ENCODE measurements around the gene KLHL22. TPM values are rescaled to one million over a fixed set of nuclear protein-coding genes. Genes with fewer than 3 reads are reported as not detected.
"Not testable (repeated sequence)": the region's sequence is repeated elsewhere in the genome, so short reads cannot be mapped to it uniquely, and the experiment has no call there.

KLHL22 gene
- total RNA-seq, 1 donor from 2014 or later = 28.1 TPM

GRCh38 chr22:20466659-20467379 is 28.8 kb downstream of the KLHL22 start:
- DNase-seq = no peak

- DNase-seq = no peak
These were observed 29.9 kb downstream of the KLHL22 start for GRCh38 chr22:20465759-20466077.

GRCh38 chr22:20464912-20465758 is 30.5 kb downstream of the KLHL22 start:
- no peak for DNase-seq

DNA sequence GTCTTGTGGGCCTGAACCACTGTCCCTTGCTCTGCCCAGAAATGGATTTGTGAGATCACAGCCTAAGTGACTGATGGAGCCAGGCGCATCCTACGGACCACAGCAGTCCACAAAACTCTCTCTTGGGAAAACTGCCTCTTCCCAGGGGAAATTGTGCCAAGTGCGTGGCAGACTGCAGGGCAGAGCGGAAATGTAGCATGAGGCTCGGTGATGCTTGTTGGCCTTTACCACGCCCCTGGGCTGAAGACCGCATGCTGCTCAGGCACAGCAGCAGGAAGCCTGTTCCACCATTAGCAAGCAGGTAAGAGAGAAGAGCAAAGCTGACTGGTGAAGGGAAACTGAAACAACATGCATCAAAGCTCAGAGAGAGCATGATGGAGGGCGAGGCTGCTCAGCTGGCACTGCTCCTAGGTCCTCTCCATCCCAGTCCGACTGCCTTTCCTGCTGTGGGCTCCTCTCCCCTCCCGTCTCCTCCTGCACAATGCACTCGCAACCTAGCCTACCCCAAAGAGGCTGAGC is 31.4 kb downstream of the KLHL22 start:
- no peak for DNase-seq

DNA sequence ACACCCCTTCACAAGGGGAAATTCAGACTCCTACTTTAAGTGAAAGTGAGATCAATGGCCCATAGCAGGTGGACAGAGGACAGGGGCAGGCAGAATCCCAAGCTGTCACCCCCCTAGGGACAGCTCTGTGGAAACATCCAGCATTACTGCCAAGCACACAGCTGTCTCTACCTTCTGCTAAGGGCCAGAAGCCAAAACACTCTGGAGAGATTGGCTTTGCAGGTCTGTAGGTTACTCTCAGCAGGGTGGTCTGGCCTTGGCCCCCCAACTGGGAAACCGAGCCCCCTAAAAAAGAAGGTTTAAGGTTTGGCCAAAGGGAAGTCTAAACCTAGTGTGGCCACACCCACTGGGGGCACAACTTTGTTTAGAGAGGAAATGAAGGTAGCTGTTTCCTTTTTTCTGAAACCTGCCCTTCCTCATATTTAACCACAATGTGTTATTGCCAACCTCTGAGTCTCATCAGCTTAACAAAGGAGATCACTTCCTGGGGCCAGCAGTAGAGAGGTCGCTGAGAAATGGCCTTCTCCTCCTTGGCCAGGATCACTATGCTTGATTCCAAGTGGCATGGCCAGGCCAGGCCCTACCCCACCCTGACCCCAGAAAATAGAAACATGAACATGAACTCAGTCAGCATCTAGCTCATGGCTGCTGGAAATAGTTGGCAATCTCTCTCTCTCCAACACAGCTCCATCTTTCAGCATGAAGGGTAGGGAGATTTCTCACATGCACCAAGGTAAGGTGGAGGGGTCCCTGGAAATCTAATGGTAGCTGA is 32.1 kb downstream of the KLHL22 start:
- DNase-seq = peak; percentile 19

DNA sequence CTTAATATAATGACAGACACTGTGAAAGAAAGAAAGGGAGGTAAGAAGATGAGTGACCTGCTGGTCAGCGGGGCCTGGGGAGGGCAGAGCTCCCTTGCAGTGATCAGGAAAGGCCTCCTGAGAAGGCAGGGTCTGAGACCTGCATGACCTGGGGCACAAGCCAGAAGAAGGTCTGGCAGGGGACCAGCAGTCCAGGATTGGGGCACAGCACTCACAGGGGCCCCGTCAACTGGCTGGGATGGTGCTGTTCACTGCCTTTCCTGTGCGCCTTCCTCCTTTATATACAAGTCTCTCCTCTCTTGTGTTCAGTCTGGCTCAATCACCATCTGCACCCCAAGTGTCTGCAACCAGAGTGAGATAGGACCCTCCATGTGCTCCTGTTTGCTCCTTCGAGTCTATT is 35.7 kb downstream of the KLHL22 start:
- DNase-seq = no peak

DNA sequence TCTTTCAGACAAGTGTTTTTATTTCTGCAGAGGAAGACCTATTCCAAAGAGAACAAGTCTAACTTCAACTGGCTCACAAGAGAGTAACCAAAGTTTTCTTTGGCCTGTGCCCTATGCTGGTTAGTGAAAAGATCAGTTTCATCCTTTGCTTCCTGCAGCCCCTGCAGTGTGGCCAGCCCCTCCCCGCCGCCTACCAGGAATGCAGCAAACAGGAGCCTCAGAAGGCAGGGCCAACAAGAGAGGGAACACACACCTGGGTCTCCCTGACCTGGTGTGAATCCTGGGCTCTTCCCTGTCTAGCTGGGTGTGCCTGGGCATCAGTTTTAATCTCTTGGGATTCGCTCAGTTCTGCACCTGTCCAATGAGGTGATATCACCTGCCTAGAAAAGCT is 36.4 kb downstream of the KLHL22 start:
- no peak for DNase-seq

GRCh38 chr22:20458530-20459151 is 37.0 kb downstream of the KLHL22 start:
- no peak for DNase-seq

DNA sequence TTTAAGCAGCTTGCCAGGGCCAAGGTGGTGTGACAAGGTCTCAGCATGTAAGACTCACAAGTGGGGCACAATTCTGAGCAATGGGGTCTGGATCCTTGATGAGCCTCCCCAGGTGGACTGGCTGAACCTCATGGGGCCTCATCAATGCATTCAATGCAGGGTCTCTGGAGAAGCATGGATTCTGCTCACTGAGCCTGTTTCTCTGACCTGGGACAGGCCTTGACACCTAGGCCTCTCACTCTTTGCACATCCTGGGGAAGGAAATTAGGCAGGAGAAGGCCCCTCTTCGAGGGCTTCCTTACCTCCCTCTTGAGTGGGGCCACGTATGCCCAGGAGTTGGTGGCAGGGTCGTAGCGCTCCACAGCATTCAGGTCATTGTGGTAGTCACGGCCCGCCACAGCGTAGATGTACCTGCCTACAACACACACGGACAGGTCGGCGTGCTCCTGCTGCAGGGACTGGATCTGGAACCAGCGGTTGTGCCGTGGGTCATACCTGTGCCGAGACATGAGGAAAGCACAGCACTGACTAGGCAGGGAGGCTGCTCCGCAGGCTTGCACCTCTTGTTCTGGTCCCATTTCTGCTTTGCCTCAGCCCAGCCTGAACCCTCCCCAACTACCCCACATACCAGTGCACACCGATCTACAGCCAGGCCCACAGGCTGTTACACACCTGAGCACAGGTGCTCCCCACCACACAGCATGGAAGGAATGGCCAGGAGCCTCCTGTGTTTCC is 37.9 kb downstream of the KLHL22 start:
- no peak for DNase-seq

DNA sequence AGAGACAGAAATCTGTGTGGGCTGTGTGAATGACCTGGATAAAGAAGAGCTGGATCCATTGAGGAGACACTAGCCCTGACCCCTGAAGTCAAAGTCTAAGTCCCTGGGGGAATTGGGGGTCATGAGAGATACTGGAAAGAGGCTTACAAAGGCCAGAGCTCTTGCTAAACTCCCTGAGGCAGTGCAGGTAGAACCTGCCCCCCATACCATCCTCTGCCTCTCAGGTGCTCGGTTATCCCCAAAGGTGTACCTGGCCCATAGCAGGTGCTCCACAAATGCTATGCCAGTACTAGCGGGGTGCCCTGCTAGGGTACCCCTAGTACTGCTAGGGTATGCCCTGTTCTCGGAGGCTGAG is 38.9 kb downstream of the KLHL22 start:
- no peak for DNase-seq

DNA sequence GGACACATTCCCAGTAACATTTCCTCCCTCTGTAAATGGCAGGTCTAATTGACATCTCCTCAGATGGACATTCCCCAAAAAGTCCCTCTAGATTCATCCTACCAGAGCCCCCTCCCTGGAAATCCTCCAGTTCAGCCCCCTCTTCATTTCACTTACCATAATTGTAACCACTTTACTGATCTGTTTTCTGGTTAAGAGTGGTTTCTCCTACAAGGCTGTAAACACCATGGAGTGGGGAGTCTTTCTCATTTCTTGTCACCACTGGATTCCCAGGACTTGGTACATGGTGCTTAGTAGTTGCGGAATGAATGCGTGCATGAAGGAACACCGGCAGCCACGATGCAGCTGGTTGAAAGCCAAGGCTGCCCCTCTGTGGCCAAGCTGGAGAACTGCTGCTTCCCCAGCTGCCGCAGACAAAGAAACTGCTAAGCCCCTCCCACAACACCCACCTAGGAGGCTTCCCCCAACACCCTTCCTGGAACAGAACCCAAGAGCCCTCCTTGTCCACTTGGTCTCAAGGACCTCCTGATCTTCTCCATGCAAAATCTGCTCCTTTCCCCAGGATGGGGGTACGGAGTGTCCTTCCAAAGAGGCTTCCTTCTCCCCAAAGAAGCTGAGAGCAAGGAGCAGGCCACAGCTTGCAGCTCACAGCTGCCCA is 39.4 kb downstream of the KLHL22 start:
- peak; percentile 91 for DNase-seq

- no peak for DNase-seq
These were observed 39.9 kb downstream of the KLHL22 start for GRCh38 chr22:20455709-20456063.

DNA sequence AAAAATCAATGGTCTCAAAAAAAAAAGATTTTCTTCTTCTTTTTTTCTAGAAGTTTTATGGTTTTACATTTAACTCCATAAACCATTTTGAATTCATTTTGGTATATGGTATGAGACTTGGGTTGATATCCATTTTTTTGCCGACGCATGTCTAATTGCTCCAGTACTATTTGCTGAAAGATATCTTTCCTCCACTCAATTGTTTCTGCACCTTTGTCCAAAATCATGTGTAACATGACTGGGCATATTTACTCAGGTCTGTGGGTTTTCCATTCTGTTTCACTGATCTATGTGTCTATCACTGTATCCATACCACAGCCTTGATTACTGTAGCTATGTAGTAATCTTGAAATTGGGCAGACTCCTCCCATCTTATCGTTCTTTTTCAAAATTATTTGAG is 42.4 kb downstream of the KLHL22 start:
- no peak for DNase-seq

GRCh38 chr22:20451920-20452319 is 43.7 kb downstream of the KLHL22 start:
- DNase-seq = no peak

- not testable (repeated sequence) for DNase-seq
These were observed 44.3 kb downstream of the KLHL22 start for GRCh38 chr22:20451129-20451778.

DNA sequence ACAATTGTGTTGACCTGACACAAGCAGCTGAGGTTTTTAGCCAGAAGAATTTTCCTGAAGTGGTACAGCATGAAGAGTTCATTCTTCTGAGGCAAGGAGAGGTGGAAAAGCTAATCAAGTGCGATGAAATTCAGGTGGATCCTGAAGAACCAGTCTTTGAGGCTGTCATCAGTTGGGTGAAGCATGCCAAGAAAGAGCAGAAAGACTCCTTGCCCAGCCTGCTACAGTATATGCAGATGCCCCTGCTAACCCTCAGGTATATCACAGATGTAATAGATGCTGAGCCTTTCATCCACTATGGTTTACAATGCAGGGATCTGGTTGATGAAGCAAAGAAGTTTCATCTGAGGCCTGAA is 45.1 kb downstream of the KLHL22 start:
- DNase-seq = no peak

DNA sequence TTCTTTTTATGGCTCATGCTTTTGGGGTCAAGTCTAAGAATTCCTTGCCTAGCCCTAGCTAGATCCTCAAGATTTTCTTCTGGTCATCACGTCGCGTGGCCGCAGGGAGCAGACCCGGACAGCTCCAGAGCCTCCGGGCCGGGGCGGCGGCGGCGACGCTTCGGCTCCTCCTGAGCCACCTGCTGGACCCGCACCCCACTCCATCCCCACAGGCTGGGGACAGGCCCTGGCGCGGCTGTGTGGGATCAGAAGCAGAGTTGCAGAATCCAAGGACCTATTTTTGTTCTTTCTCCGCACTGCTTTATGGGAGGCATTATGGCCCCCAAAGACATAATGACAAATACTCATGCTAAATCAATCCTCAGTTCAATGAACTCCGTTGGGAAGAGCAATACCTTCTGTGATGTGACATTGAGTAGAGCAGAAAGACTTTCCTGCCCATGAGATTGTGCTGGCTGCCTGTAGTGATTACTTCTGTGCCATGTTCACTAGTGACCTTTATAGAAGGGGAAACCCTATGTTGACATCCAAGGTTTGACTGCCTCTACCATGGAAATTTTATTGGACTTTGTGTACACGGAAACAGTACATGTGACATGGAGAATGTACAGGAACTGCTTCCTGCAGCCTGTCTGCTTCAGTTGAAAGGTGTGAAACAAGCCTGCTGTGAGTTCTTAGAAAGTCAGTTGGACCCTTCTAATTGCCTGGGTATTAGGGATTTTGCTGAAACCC is 45.6 kb downstream of the KLHL22 start:
- DNase-seq = no peak

DNA sequence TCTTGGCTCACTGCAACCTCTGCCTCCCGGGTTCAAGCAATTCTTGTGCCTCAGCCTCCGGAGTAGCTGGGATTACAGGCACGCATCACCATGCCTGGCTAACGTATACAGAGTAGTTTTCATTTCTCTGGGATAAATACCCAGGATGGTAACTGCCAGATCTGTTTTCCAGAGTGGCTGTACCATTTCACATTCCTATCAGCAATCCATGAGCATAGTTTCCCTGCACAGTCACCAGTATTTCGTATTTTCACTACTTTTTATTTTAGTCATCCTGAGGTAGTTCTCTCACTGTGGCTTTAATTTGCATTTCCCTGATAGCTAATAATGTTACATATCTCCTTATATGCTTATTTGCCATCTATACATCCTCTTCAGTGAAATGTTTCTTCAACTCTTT is 47.0 kb downstream of the KLHL22 start:
- no peak for DNase-seq

DNA sequence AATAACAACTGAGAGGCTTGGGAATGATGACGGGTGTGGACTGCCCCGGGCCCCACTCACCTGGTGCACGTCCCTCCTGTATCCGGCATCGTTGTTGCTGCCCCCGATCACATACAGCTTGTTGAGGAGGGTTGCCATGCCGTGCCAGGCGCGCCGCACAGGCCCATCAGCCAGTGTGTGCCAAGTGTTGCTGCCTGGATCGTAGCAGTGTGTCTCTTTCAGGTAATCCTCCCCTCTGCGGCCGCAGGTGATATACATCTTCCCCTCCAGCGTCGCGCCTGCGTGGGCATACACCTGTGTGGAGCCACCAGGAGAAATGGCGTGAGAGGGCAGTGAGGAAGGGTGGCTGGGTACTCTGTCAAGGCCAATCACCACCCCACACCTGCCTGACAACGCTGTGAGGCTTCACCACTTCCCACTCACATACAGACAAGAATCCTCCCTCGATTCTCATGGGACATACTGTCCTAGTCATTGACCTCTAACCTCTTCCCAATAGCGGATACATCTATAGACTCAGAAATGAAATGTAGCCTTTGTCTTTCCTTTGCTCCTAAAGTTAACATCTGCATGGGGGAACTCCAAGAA is 49.1 kb downstream of the KLHL22 start:
- DNase-seq = no peak

- DNase-seq = no peak
These were observed 51.3 kb downstream of the KLHL22 start for GRCh38 chr22:20444325-20444724.
